ENCODE data around the gene CDKN2C.

DNA sequence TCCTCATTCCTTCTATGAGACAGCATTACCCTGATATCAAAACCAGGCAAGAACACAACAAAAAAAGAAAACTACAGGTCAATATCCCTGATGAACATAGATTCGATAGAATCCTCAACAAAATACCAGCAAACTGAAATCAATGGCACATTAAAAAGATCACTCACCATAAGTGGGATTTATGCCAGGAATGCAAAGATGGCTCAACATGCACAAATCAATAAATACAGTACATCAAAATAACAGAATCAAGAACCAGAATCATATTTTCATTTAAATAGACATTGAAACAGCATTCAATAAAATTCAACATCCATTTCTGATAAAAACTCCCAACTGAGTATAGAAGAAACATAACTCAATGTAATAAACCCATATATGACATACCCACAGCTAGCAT is 46.5 kb upstream of the CDKN2C start:
- TF ChIP-seq, protein P1, sequence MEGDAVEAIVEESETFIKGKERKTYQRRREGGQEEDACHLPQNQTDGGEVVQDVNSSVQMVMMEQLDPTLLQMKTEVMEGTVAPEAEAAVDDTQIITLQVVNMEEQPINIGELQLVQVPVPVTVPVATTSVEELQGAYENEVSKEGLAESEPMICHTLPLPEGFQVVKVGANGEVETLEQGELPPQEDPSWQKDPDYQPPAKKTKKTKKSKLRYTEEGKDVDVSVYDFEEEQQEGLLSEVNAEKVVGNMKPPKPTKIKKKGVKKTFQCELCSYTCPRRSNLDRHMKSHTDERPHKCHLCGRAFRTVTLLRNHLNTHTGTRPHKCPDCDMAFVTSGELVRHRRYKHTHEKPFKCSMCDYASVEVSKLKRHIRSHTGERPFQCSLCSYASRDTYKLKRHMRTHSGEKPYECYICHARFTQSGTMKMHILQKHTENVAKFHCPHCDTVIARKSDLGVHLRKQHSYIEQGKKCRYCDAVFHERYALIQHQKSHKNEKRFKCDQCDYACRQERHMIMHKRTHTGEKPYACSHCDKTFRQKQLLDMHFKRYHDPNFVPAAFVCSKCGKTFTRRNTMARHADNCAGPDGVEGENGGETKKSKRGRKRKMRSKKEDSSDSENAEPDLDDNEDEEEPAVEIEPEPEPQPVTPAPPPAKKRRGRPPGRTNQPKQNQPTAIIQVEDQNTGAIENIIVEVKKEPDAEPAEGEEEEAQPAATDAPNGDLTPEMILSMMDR (IDR thresholded peaks at IDR 0.05 in 4 of 5, conservative IDR thresholded peaks at IDR 0.05 in 1 of 5), result no peak
- TF ChIP-seq POLR2A (IDR thresholded peaks at IDR 0.05), result no peak
